Common myeloid progenitor, CD34-positive (primary cell): ENCODE measurements around the gene INTS13.

Experiments
- CTCF ChIA-PET: fragments of 350-600 bp; sonication (Branson Sonifier 250); formaldehyde crosslinking; loops from one replicate; lab custom pipeline; 2021; ENCODE audit warnings: antibody characterized with exemption; lab: Charles Lee
- POLR2A ChIA-PET: fragments of 350-600 bp; sonication (Branson Sonifier 250); formaldehyde crosslinking; loops from one replicate; lab custom pipeline; 2021; ENCODE audit warnings: antibody characterized with exemption; lab: Charles Lee
- DNase-seq, 3 donors: peaks; one replicate each; pipeline versions ENCODE4 v3.0.0 to v3.0.0-alpha.2; 2013
- H3K27ac ChIP-seq, 2 experiments: 1 replicate in 1 of 2; 2 replicates in 1 of 2; pipeline ENCODE4 v1.7.0; 2013; ENCODE audit warnings: inconsistent platforms in 2 of 2, low read length in 2 of 2, mild to moderate bottlenecking in 2 of 2, low read depth in 1 of 2, moderate library complexity in 1 of 2; ENCODE audit not compliant: severe bottlenecking in 2 of 2, insufficient read depth in 1 of 2, poor library complexity in 1 of 2
- H3K27me3 ChIP-seq, 5 experiments: replicated peaks in 2 of 5; 1 replicate in 3 of 5; 2 replicates in 2 of 5; pipeline versions ENCODE4 v1.6.1 to v1.7.0; 2013; ENCODE audit warnings: low read length in 4 of 5, mild to moderate bottlenecking in 2 of 5, moderate library complexity in 2 of 5, inconsistent platforms in 1 of 5; ENCODE audit not compliant: insufficient read depth in 5 of 5, control insufficient read depth in 4 of 5
- H3K36me3 ChIP-seq, 4 experiments: 1 replicate in 2 of 4; 2 replicates in 2 of 4; pipeline versions ENCODE4 v1.6.1 to v1.7.0; 2013; ENCODE audit warnings: low read length in 3 of 4, control low read depth in 1 of 4, mild to moderate bottlenecking in 1 of 4; ENCODE audit not compliant: control insufficient read depth in 4 of 4, insufficient read depth in 4 of 4
- H3K4me1 ChIP-seq, 4 experiments: 1 replicate in 3 of 4; 2 replicates in 1 of 4; pipeline versions ENCODE4 v1.6.1 to v1.7.1; 2013; ENCODE audit warnings: low read length in 3 of 4, mild to moderate bottlenecking in 3 of 4, control low read depth in 1 of 4, inconsistent platforms in 1 of 4, moderate library complexity in 1 of 4; ENCODE audit not compliant: control insufficient read depth in 4 of 4, insufficient read depth in 4 of 4; ENCODE audit errors: control extremely low read depth in 1 of 4
- H3K4me3 ChIP-seq, 7 experiments: 1 replicate in 4 of 7; 2 replicates in 3 of 7; pipeline versions ENCODE4 v1.5.1 to v1.7.0; 2013; ENCODE audit warnings: mild to moderate bottlenecking in 7 of 7, low read length in 6 of 7, moderate library complexity in 6 of 7, inconsistent platforms in 2 of 7, low read depth in 2 of 7, control low read depth in 1 of 7; ENCODE audit not compliant: insufficient read depth in 4 of 7, control insufficient read depth in 1 of 7; ENCODE audit errors: extremely low read depth in 1 of 7
- H3K9me3 ChIP-seq, 5 experiments: 1 replicate in 4 of 5; 2 replicates in 1 of 5; pipeline versions ENCODE4 v1.6.1 to v1.7.1; 2013; ENCODE audit warnings: low read length in 4 of 5, mild to moderate bottlenecking in 2 of 5, inconsistent platforms in 1 of 5, low read depth in 1 of 5, moderate library complexity in 1 of 5; ENCODE audit not compliant: control insufficient read depth in 4 of 5, insufficient read depth in 2 of 5; ENCODE audit errors: control extremely low read depth in 1 of 5
- WGBS: methylation state at CpG from one replicate; pipeline ENCODE4 v1.1.5; 2013; ENCODE audit not compliant: insufficient coverage; 5-methylcytosine and 5-hydroxymethylcytosine counted together

INTS13 gene

DNA sequence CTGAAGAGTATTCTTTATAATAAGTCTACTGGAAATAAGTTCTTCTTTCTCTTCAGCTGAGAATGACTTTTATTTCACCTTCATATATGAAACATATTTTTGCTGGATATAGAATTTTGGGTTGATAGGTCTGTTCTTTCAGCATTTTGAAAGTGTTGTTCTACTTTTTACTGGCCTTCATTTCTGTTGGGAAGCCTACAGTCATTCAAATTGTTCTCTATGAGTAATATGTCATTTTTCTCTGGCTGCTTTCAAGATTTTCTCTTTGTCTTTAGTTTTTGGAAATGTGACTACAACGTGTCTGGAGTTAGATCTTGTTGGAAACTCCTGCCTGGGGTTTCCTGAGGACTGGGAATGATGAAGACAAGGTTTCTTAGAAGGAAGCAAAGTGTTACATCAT is 10.5 kb upstream of the INTS13 start:
- peaks cover 7 to 24% (median 15%) of the 10 kb centered on the region in 4 experiments for H3K36me3 ChIP-seq
- POLR2A ChIA-PET: no interaction called here
- no peak overlapping the region for H3K4me3 ChIP-seq
- H3K9me3 ChIP-seq: peaks cover 0 to 23% (median 2%) of the 10 kb centered on the region in 5 experiments
- H3K4me1 ChIP-seq: peaks cover 3 to 24% (median 8%) of the 10 kb centered on the region in 4 experiments
- no peak for DNase-seq
- H3K27ac ChIP-seq: no peak overlapping the region
- no CpG with 5 or more reads among the region's 1 CpG for WGBS
- CTCF ChIA-PET: no interaction called here
- no peaks in the 10 kb centered on the region for H3K27me3 ChIP-seq

- ChIA-PET POLR2A (interaction anchor here (0.8 kb wide), 1 partner anchor 75 kb away, joined by 3 read pairs; no protein-coding TSS in a partner anchor), CTCF (interaction anchor here (1.1 kb wide), 1 partner anchor 13 kb away, joined by 3 read pairs; no protein-coding TSS in a partner anchor)
- Histone ChIP-seq H3K27me3 (no peaks in the 10 kb centered on the region), H3K4me1 (peaks cover 14 to 51% (median 40%) of the 10 kb centered on the region in 4 experiments), H3K36me3 (peaks cover 0 to 6% (median under 1%) of the 10 kb centered on the region in 4 experiments), H3K9me3 (peaks cover 0 to 2% (median 0%) of the 10 kb centered on the region in 5 experiments), H3K27ac (peak overlapping the region; percentile 96 to 98), H3K4me3 (peak overlapping the region in 6 of 7 experiments; percentile 51 to 99 (median 96))
- WGBS: no CpG with 5 or more reads among the region's 1 CpG
- DNase-seq: peak; percentile 50 to 82 (median 68)
These were observed 3.4 kb upstream of the INTS13 start for GRCh38 chr12:26941215-26941594.

DNA sequence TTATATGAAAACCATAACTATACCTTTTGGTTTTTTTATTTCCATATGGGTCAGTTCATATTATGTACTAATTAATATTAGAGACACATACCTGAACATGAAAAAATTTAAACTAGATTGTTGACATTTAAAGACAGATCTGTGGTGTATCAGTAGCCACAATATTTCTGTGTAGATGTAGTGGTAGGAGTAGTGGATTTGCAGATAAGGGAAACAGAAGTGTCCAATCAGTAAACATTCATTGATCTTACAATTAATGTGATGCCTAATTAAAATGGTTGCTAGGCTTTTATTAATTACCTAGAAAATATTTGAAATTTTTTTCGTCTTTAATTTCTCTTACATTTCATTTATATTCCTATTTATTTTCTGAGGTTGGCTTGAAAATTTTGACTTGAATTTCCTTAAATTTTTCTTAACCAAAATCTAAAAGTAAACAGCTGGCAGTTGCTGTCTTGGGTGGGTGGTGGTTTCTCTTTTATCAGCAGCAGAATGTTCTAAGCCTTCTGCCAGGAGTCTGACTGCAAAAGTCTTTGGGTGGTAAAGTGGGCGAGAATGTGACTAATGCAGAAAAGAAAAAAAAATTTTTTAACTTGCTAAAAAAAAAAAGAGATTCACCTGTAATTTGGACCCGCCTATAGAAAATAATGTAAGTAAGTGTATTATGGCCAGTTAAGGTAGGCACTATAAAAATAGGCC is 2.9 kb upstream of the INTS13 start:
- peak overlapping the region; percentile 96 to 98 for H3K27ac ChIP-seq
- H3K27me3 ChIP-seq: no peaks in the 10 kb centered on the region
- ChIA-PET POLR2A (no interaction called here), CTCF (interaction anchor here (1.1 kb wide), 1 partner anchor 14 kb away, joined by 3 read pairs; no protein-coding TSS in a partner anchor)
- peak overlapping the region in 6 of 7 experiments; percentile 51 to 99 (median 96) for H3K4me3 ChIP-seq
- peak; percentile 40 to 79 (median 69) for DNase-seq
- 14% methylated on average over 1 of the region's 3 CpGs for WGBS
- H3K4me1 ChIP-seq: peaks cover 19 to 56% (median 45%) of the 10 kb centered on the region in 4 experiments
- peaks cover 0 to 2% (median 0%) of the 10 kb centered on the region in 5 experiments for H3K9me3 ChIP-seq
- H3K36me3 ChIP-seq: peaks cover 0 to 2% (median 0%) of the 10 kb centered on the region in 4 experiments

GRCh38 chr12:26939953-26940352 is 2.2 kb upstream of the INTS13 start:
- Histone ChIP-seq H3K27ac (peak overlapping the region; percentile 96 to 98), H3K4me1 (peaks cover 25 to 63% (median 50%) of the 10 kb centered on the region in 4 experiments), H3K9me3 (peaks cover 0 to 2% (median 0%) of the 10 kb centered on the region in 5 experiments), H3K36me3 (peaks cover 0 to 2% (median 0%) of the 10 kb centered on the region in 4 experiments), H3K27me3 (no peaks in the 10 kb centered on the region), H3K4me3 (peak overlapping the region in 6 of 7 experiments; percentile 96 to 99 (median 98))
- ChIA-PET CTCF (no interaction called here), POLR2A (no interaction called here)
- WGBS: no CpG with 5 or more reads among the region's 1 CpG
- DNase-seq: peak in 1 of 3 donors; percentile 21

- POLR2A ChIA-PET: no interaction called here
- peaks cover 25 to 68% (median 50%) of the 10 kb centered on the region in 4 experiments for H3K4me1 ChIP-seq
- CTCF ChIA-PET: interaction anchor here (1.2 kb wide), 1 partner anchor 72 kb away, joined by 4 read pairs; no protein-coding TSS in a partner anchor
These were observed 1.5 kb upstream of the INTS13 start for GRCh38 chr12:26939192-26939832.

GRCh38 chr12:26938701-26939062 is 901 bp upstream of the INTS13 start:
- H3K27me3 ChIP-seq: no peaks in the 10 kb centered on the region
- 0% methylated on average over 21 of the region's 28 CpGs for WGBS
- H3K4me1 ChIP-seq: peaks cover 25 to 67% (median 51%) of the 10 kb centered on the region in 4 experiments
- CTCF ChIA-PET: interaction anchor here (1.2 kb wide), 1 partner anchor 73 kb away, joined by 4 read pairs; no protein-coding TSS in a partner anchor
- peak overlapping the region; percentile 96 to 98 for H3K27ac ChIP-seq
- peak in 1 of 3 donors; percentile 11 for DNase-seq
- peak overlapping the region; percentile 96 to 99 (median 99) for H3K4me3 ChIP-seq
- POLR2A ChIA-PET: no interaction called here
- no peaks in the 10 kb centered on the region for H3K9me3 ChIP-seq
- H3K36me3 ChIP-seq: peaks cover 1 to 6% (median 2%) of the 10 kb centered on the region in 4 experiments

More at GRCh38 chr12:26939192-26939832, 1.5 kb upstream of the INTS13 start:
- WGBS: 0% methylated on average over 7 of the region's 9 CpGs
- no peaks in the 10 kb centered on the region for H3K9me3 ChIP-seq
- H3K27me3 ChIP-seq: no peaks in the 10 kb centered on the region
- peak in 2 of 3 donors; percentile 51 to 64 for DNase-seq
- H3K27ac ChIP-seq: peak overlapping the region; percentile 96 to 98
- H3K36me3 ChIP-seq: peaks cover 0 to 3% (median 0%) of the 10 kb centered on the region in 4 experiments
- peak overlapping the region; percentile 96 to 99 (median 99) for H3K4me3 ChIP-seq
